GM18861 (cell line): ENCODE measurements around the gene PDE4D.
"Not testable (repeated sequence)": the region's sequence is repeated elsewhere in the genome, so short reads cannot be mapped to it uniquely, and the experiment has no call there.

Source experiments
- ATAC-seq: cut with Tn5 transposase; IDR thresholded peaks from one replicate; pipeline ENCODE4 v1.9.1; 2021; ENCODE audit not compliant: unreplicated experiment

PDE4D gene

GRCh38 chr5:59439303-59439702, 454.2 kb downstream of the PDE4D start:
- ATAC-seq: no peak

DNA sequence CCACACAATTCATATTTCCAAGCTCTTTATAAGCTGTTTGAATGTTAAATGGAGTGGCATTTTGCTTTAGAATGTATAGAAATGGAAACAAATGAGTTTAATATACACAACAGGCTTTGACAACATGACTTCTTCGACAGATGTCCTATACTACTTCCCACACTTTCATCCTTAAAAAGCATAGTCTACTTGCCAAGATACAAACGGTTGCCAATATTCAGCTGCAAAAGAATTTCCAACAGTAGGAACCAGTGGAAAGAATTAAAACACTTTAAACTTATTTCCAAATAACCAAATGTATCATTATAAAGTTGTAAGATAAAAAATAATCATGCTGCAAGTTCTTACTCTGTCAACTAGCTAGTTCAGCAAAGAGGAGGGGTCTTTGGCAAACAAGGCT, 456.4 kb downstream of the PDE4D start:
- no peak for ATAC-seq

GRCh38 chr5:59436364-59437148, 457.0 kb downstream of the PDE4D start:
- ATAC-seq: no peak

DNA sequence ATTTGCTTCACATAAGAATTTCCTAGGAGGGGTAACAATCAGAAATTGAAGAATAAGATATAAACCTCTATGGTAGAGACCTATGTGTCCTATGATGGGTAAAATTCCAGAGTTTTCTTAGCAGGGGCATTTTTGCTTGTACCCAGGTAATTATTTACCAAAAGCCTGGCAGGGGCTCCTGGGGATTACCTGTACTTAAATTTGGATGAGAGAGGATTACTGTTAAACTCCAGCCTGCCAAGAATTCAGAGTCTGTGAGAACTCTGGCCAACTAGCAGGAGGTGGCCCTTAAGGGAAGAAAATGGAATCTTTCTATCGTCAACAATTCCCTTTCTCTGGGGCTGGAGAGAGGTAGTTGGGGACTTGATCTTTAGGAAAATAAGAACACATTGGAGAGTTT, 460.4 kb downstream of the PDE4D start:
- no peak for ATAC-seq

DNA sequence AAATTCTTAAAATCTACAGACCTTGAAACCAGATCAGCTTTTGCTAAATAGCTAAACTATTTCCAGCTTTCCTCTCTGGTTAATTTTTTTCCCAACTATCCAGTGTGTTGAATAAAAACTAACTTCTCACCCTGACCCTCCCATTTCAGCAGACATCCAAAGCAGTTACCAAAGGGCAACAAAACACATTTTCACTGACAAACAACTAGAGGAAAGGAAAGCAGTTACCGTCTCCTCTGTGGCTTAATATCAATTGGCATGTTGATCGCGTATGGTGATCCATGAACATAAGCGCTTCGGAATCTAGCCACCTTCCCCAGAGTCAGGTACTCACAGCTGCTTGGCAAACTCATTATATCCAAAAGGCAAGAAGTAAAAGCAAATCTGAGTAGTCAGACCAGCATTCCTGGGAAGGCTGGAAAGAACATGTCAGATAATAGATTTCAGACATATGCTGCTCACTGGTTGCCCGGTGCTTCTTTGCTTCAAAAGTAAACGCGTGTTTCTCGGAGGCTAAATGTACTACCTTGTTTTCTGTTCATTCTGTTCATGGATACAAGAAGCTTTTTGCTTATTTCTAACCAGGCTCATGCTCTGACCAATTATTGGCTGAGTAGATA, 463.4 kb downstream of the PDE4D start:
- no peak for ATAC-seq

DNA sequence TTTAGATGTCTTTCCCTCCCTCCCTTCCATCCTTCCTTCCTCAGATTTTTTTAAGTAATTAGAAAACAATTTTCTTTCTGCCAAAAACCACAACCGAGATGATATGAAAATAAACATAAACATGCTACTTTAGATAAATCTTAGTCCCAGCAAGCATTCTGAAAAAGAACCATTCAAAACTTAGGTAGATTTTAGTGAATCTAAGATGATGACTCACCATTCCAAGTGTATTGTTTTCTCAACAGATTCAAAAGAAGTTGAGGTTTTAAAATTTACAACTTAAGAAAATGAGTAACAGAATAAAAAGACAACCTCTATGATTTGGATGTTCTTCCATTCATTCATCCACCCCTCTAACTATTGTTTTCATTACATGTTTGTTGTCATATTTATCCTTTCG, 465.1 kb downstream of the PDE4D start:
- ATAC-seq: no peak

- ATAC-seq: no peak
Measured at GRCh38 chr5:59424515-59424914, 469.0 kb downstream of the PDE4D start.

DNA sequence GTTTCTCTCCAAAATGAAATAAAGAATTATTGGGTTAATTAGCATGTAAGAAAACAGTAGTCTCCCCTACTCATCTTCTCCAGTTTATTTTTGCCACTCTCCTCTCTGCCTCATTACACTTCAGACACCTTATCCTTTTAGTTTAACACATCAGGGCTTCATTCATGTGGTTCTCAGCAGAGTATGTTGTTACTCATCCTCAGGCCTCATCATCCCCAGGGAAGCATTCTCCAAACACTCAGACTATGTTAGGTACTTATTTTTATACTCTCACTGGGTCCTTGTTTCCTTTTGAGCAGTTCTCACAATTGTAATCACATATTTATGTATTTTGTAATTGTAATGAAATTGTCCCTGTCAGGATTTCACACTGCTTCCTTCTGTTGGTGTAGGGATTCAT, 470.5 kb downstream of the PDE4D start:
- no peak for ATAC-seq

DNA sequence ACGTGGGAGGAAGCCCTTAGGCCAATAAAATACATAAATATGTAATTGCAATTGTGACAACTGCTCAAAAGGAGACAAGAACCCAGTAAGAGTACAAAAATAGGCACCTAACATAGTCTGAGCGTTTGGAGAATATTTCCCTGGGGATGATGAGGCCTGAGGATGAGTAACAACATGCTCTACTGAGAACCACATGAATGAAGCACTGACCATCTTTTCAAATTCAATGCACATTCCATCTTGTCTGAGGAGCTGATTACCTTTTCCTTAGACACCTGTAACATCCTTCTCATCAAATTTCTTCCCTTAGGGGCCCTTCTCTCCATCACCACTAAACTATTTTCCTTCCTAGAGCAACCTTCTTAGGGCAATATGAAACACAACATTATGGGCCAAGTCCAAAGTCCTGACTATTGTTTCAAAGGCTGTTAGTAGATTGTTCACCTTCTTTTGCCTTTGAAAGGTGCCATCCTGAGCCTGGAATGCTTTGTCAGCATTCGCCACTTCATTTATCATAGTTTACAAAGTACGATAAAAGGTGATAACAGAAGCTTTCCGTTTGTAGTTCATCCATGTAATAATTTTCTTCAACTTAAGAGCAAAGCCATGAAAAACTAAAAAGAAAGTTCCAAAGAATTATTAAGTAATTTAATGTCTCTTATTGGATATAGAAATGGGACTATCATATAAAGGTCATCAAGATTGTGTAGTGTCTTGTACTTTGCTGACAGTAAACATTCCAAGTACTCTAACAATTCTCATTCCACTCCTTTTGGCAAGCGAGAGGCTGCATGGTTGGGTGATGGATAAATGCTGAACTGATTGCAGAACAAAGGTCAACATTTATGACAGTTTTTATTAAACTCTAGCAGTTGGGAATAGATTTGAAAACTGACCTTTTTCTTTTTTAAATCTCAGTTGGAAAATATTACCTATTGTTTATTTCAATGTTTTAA, 471.3 kb downstream of the PDE4D start:
- no peak for ATAC-seq

- ATAC-seq: no peak
Measured at GRCh38 chr5:59420596-59420995, 472.9 kb downstream of the PDE4D start.

DNA sequence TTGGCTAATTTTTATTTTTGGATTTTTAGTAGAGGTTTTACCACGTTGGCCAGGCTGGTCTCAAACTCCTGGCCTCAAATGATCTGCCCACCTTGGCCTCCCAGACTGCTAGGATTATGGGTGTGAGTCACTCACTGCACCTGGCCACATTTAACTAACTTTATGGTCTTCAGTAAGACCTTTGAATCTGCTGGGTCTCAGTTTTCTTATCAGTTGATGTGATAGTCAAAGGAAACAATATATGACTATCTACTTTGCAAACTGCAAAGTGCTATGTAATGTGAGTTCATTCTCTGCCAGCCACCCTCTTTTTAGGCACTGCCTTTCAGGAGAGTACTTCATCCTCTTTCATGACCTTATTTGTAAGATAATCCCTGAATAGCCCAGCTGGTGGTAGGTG, 474.7 kb downstream of the PDE4D start:
- ATAC-seq: no peak

GRCh38 chr5:59416451-59416850, 477.1 kb downstream of the PDE4D start:
- ATAC-seq: no peak

DNA sequence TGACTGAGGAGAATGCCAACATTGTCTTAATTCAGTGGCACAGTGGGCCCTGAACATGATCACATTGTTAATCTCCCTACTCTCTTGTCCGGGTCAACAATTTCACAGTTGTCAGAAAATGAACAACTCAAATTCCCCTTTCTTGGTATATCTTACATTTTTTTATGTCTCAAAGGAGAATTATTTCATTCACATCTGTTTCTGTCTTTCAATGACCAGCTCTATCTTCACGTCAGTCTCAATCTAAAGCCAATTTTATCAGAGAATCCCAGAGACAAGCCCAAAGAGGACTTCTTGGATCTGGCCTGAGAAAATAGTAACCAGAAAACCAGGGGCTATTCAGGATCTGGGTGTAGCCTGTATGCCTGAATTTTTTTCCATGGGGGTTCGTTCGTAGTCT, 477.5 kb downstream of the PDE4D start:
- ATAC-seq: no peak

- ATAC-seq: no peak
Measured at GRCh38 chr5:59412428-59412827, 481.1 kb downstream of the PDE4D start.

DNA sequence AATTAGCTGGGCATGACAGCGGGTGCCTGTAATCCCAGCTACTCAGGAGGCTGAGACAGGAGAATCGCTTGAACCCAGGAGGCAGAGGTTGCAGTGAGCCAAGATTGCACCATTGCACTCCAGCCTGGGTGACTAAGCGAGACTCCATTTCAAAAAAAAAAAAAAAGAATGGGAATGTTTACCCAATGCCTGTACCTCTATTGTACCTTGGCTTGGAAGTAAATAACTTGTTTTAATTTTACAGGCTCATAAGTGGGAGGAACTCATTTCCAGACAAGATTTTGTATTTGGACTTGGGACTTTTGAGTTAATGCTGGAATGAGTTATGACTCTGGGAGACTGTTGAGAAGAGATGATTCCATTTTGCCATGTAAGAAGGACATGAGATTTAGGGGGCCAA, 484.5 kb downstream of the PDE4D start:
- not testable (repeated sequence) for ATAC-seq

GRCh38 chr5:59407967-59408366, 485.6 kb downstream of the PDE4D start:
- ATAC-seq: no peak

GRCh38 chr5:59401637-59402036, 491.9 kb downstream of the PDE4D start:
- no peak for ATAC-seq

- ATAC-seq: not testable (repeated sequence)
Measured at GRCh38 chr5:59394956-59395355, 498.6 kb downstream of the PDE4D start.

DNA sequence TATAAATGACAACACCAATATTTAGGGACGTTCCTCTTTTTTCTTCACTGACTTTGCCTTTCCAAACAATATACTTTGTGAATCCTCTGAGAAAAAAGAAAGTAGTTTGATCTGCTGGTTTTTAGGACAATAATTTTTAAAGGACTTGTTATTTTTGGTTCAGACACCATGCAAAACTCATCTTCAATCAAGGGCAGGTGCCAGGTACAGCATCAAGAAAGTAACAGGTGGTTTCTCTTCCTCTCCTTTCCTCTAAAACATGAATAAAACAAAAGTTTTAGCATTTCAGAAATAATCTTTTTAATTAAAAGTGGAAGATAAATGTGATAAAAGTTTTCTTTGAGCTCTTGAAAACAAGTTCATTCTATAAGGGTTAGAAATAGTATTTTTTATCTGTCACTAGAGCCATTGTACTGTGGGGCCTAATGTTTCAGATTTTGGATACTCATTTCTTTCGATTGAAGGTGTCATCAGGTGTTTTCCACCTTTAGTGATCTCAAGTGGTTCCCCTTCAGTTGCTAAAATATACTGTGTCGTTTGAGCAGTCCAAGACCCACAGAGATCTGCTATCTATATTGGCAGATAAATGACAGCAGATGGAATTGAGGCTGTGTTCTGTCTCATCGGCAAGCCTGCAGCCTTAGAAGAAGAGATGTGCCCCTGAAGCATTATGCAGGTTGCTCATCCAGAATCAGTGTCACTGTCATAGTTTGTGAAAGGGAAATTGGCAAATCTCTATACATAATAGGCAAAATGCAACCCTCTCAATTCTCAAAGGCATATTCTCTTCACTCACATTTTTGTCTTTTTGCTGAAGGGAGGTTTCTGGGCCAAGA, 499.7 kb downstream of the PDE4D start:
- ATAC-seq: no peak

GRCh38 chr5:59391576-59391975, 501.9 kb downstream of the PDE4D start:
- ATAC-seq: no peak

DNA sequence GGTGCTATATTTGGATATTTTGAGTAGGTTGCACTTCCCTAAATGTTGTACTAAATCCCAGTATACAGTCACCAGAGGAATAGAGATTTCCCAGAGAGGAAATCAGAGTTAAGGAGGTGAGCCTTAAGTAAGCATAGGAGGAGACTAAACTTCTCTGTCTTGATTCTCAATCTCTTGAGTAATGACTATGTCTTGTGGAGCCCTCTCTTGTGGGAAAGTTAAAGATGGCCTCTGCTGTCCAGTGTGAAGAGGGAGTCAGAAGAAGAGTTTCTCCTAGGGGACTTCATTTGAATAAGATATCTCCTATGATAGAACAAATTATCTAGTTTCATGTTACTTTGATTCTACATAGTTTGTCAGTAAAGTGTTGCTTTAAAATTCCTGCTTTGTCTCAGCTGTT, 502.5 kb downstream of the PDE4D start:
- no peak for ATAC-seq
